ENCODE measurements around the gene C2orf49.

- no peak for TF ChIP-seq JUND (IDR thresholded peaks at IDR 0.05)
- TF ChIP-seq, protein P1, sequence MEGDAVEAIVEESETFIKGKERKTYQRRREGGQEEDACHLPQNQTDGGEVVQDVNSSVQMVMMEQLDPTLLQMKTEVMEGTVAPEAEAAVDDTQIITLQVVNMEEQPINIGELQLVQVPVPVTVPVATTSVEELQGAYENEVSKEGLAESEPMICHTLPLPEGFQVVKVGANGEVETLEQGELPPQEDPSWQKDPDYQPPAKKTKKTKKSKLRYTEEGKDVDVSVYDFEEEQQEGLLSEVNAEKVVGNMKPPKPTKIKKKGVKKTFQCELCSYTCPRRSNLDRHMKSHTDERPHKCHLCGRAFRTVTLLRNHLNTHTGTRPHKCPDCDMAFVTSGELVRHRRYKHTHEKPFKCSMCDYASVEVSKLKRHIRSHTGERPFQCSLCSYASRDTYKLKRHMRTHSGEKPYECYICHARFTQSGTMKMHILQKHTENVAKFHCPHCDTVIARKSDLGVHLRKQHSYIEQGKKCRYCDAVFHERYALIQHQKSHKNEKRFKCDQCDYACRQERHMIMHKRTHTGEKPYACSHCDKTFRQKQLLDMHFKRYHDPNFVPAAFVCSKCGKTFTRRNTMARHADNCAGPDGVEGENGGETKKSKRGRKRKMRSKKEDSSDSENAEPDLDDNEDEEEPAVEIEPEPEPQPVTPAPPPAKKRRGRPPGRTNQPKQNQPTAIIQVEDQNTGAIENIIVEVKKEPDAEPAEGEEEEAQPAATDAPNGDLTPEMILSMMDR (IDR thresholded peaks at IDR 0.05 in 2 of 3, conservative IDR thresholded peaks at IDR 0.05 in 1 of 3; ENCODE audit: borderline replicate concordance in 1 of 3, insufficient read depth in 1 of 3, low read depth in 2 of 3, low read length in 2 of 3), result peak; percentile 36 to 60 (median 54); a peak in 5 of 6 replicates
- TF ChIP-seq ZFX (IDR thresholded peaks at IDR 0.05), result no peak
- TF ChIP-seq SIN3A (IDR thresholded peaks at IDR 0.05; ENCODE audit: low read depth), result no peak
- TF ChIP-seq POLR2A (IDR thresholded peaks at IDR 0.05; ENCODE audit: borderline replicate concordance, extremely low read depth, insufficient read depth, insufficient read length), result no peak
- TF ChIP-seq ZNF274 (IDR thresholded peaks at IDR 0.05; ENCODE audit: low read depth, low read length), result no peak
- no peak for TF ChIP-seq EZH2phosphoT487 (IDR thresholded peaks at IDR 0.05; ENCODE audit: borderline replicate concordance)
- peak; percentile 66 for TF ChIP-seq RAD21 (IDR thresholded peaks at IDR 0.05; ENCODE audit: low read depth)
- TF ChIP-seq POLR2AphosphoS5 (IDR thresholded peaks at IDR 0.05; ENCODE audit: low read depth, low read length), result no peak
- TF ChIP-seq ATF3 (IDR thresholded peaks at IDR 0.05), result no peak
- TF ChIP-seq FOSL1 (IDR thresholded peaks at IDR 0.05; ENCODE audit: low read depth), result no peak
- TF ChIP-seq YY1 (IDR thresholded peaks at IDR 0.05; ENCODE audit: extremely low read depth, insufficient replicate concordance, low read depth, low read length), result no peak
- TF ChIP-seq, protein P2, sequence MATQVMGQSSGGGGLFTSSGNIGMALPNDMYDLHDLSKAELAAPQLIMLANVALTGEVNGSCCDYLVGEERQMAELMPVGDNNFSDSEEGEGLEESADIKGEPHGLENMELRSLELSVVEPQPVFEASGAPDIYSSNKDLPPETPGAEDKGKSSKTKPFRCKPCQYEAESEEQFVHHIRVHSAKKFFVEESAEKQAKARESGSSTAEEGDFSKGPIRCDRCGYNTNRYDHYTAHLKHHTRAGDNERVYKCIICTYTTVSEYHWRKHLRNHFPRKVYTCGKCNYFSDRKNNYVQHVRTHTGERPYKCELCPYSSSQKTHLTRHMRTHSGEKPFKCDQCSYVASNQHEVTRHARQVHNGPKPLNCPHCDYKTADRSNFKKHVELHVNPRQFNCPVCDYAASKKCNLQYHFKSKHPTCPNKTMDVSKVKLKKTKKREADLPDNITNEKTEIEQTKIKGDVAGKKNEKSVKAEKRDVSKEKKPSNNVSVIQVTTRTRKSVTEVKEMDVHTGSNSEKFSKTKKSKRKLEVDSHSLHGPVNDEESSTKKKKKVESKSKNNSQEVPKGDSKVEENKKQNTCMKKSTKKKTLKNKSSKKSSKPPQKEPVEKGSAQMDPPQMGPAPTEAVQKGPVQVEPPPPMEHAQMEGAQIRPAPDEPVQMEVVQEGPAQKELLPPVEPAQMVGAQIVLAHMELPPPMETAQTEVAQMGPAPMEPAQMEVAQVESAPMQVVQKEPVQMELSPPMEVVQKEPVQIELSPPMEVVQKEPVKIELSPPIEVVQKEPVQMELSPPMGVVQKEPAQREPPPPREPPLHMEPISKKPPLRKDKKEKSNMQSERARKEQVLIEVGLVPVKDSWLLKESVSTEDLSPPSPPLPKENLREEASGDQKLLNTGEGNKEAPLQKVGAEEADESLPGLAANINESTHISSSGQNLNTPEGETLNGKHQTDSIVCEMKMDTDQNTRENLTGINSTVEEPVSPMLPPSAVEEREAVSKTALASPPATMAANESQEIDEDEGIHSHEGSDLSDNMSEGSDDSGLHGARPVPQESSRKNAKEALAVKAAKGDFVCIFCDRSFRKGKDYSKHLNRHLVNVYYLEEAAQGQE (IDR thresholded peaks at IDR 0.05; ENCODE audit: low read depth), result no peak
These were observed 7.5 kb downstream of the C2orf49 start for GRCh38 chr2:105344704-105345345.
